Stimulated activated naive CD8-positive, alpha-beta T cell treated with anti-CD3 and anti-CD28 coated beads, Interleukin-15, amount 100 ng/mL, for 72 hours (primary cell): ENCODE results near the gene TRIM33.

Source experiments
- ATAC-seq: fragments of 150-1000 bp; cut with Tn5 transposase; 2 replicates; pipeline ENCODE4 v1.10.0; 2021; ENCODE audit warnings: mild to moderate bottlenecking, moderate library complexity
- DNase-seq, 2 donors: peaks; one replicate each; pipeline ENCODE4 v3.0.0; 2021 to 2022
- H3K27ac Mint-ChIP-seq, 2 donors: one replicate each; pipeline ENCODE4 v1.8.0; 2022; ENCODE audit warnings: mild to moderate bottlenecking in 2 of 2, mixed read lengths in 2 of 2, moderate library complexity in 2 of 2
- H3K27me3 Mint-ChIP-seq: one replicate; pipeline ENCODE4 v1.8.0; 2022; ENCODE audit warnings: mixed read lengths
- H3K4me1 Mint-ChIP-seq: one replicate; pipeline ENCODE4 v1.8.0; 2022; ENCODE audit warnings: mild to moderate bottlenecking, mixed read lengths
- H3K4me3 Mint-ChIP-seq, 2 donors: one replicate each; pipeline ENCODE4 v1.8.0; 2022; ENCODE audit warnings: mild to moderate bottlenecking in 2 of 2, mixed read lengths in 2 of 2, moderate library complexity in 1 of 2
- H3K9me3 Mint-ChIP-seq, 2 donors: one replicate each; pipeline ENCODE4 v1.8.0; 2022; ENCODE audit warnings: mixed read lengths in 2 of 2

The TRIM33 gene

DNA sequence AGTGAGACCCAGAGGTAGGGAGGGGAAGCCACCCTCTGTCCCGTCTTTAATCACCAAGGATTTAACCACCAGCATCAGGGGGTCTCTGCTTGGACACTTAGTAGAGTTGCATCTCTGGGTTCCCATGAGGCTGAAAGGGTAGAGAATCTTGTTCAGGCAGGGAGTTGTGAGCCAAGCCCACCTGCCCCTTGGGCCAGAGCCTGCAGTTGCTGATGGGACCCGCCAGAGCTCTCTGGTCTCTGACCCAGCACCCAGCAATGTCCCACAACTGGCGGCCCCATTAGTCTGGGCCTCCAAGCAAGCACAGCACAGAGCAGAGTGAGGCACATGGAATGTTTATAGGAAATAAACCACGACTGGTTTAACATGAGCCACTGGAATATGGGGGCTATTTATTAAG lies 166.3 kb downstream of the TRIM33 start:
- DNase-seq: no peak
- no peak overlapping the region for H3K27ac Mint-ChIP-seq
- peaks cover 59% of the 10 kb centered on the region for H3K4me1 Mint-ChIP-seq
- H3K9me3 Mint-ChIP-seq: peaks cover 7 to 16% of the 10 kb centered on the region in 2 donors
- no peak overlapping the region for H3K4me3 Mint-ChIP-seq
- ATAC-seq: no peak
- H3K27me3 Mint-ChIP-seq: no peaks in the 10 kb centered on the region
